ENCODE measurements around the gene ATG4C.

ATG4C gene

DNA sequence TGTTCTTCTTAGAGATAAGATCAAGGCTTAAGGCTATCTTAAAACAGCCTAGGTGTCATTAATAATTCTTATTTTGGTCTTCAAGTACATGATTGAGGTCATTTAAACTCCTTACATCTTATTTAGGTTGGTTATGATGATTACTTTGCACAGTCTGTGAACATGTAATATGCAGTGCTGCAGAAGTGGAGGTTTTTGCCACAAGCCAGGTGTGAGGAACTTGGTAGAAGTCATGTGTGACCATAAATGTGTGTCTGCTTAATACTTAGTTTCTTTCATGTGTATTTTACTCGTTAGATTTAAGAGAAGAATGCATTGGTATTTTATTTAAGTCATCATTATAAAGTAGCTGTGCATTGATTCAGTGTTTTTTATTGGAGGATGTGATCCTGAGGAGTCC is 10.1 kb downstream of the ATG4C start:
- H3K4me3 ChIP-seq (ENCODE audit: low read depth, low read length) = no peak overlapping the region
- TF ChIP-seq, protein P1, sequence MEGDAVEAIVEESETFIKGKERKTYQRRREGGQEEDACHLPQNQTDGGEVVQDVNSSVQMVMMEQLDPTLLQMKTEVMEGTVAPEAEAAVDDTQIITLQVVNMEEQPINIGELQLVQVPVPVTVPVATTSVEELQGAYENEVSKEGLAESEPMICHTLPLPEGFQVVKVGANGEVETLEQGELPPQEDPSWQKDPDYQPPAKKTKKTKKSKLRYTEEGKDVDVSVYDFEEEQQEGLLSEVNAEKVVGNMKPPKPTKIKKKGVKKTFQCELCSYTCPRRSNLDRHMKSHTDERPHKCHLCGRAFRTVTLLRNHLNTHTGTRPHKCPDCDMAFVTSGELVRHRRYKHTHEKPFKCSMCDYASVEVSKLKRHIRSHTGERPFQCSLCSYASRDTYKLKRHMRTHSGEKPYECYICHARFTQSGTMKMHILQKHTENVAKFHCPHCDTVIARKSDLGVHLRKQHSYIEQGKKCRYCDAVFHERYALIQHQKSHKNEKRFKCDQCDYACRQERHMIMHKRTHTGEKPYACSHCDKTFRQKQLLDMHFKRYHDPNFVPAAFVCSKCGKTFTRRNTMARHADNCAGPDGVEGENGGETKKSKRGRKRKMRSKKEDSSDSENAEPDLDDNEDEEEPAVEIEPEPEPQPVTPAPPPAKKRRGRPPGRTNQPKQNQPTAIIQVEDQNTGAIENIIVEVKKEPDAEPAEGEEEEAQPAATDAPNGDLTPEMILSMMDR (IDR thresholded peaks at IDR 0.05; ENCODE audit: low read depth, low read length, missing control alignments) = no peak
- no peak for DNase-seq (ENCODE audit: low read depth)

DNA sequence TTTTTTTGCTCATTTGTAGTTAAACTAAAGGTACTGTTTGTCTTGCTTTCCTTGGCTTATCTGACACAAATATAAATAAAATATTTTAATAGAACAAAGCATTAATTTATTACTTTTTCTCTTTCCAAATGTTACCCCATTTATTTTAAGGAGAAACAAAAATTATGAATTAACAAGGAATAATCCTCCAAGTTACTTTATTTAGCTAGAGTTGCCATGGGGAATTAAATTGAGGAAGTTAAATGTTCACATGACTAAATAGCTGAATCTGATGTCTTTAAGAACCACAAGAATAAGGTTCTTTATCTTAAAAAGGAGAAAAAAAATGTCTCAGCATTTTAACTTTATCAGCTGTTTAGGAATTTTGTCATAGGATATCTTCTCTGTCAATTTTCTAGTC is 12.3 kb downstream of the ATG4C start:
- DNase-seq (ENCODE audit: low read depth) = no peak
- H3K4me3 ChIP-seq (ENCODE audit: low read depth, low read length) = no peak overlapping the region
- TF ChIP-seq, protein P1 (IDR thresholded peaks at IDR 0.05; ENCODE audit: low read depth, low read length, missing control alignments) = no peak

DNA sequence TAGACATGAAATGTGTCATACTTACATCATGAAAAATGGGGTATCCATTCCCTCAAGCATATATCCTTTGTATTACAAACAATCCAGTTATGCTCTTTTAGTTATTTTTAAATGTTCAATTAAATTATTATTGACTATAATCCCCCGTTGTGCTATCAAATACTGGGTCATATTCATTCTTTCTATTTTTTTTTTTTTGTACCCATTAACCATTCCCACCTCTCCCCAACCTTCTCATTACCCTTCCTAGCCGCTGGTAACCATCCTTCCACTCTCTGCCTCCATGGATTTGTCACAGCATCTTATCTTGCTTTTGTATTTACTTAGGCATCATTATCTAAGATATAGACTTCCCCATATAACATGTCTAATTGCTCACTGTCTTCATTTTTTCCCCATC is 15.8 kb downstream of the ATG4C start:
- TF ChIP-seq, protein P1 (IDR thresholded peaks at IDR 0.05; ENCODE audit: low read depth, low read length, missing control alignments) = no peak
- no peak for DNase-seq (ENCODE audit: low read depth)
- no peak overlapping the region for H3K4me3 ChIP-seq (ENCODE audit: low read depth, low read length)

DNA sequence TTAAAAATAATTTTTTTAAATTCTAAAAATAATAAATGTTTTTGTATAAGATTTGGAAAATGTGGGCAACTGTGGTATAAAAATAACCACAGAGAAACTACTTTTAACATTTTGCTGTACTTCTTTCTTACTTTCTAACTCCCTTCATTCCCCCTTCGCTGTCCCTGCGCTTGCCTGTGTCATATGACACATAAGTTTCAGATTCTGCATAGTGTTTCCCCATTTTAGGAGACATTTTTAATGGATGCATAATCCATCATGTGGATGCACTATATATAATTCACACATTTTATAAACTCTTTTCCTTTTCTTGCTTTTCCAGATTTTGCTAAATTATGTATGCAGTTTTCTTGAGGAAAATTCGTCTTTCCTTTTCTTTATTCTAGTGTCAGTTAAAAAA is 16.3 kb downstream of the ATG4C start:
- no peak for DNase-seq (ENCODE audit: low read depth)
- no peak overlapping the region for H3K4me3 ChIP-seq (ENCODE audit: low read depth, low read length)
- TF ChIP-seq, protein P1 (IDR thresholded peaks at IDR 0.05; ENCODE audit: low read depth, low read length, missing control alignments) = no peak

DNA sequence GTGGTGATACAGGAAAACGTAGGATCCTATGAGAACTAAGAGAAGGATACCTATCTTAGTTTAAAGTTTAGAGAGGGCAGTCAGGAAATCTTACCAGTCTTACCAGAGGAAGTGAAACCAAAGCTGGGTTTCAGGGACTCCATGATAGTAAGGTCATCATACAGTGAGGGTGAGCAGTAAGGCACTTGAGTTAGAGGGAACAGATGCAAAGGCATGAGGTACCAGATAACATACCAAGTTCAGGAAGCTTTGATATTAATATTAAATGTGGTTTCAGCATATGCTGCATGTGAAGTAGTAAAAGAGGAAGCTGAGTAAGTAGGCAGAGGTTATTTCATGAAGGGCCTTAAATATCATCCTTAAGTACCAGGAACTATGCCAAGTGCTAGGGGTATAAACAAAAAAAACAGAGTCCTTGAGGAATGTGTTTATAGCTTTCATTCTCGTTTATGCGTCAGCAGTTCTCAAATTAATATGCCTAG is 16.9 kb downstream of the ATG4C start:
- TF ChIP-seq, protein P1 (IDR thresholded peaks at IDR 0.05; ENCODE audit: low read depth, low read length, missing control alignments) = no peak
- H3K4me3 ChIP-seq (ENCODE audit: low read depth, low read length) = no peak overlapping the region
- DNase-seq (ENCODE audit: low read depth) = peak; percentile 69

DNA sequence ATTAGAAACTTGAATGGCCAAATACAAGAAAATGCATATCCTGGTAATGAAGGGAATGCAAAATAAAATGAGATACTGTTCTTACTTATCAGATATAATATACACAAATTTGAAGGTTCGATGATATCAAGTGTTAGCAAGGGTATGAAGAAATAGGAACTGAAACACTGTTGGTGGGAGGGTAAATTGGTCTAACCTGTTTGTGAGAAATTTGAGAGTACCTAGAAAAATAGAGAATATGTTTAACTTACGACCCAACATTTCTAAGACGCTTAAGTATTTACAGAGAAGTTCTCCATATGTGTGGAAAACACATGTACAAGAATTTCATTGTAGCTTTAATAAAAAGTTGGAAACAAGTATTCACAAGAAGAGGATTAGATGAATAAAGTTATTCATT is 25.9 kb downstream of the ATG4C start:
- DNase-seq (ENCODE audit: low read depth) = no peak
- H3K4me3 ChIP-seq (ENCODE audit: low read depth, low read length) = no peak overlapping the region
- TF ChIP-seq, protein P1 (IDR thresholded peaks at IDR 0.05; ENCODE audit: low read depth, low read length, missing control alignments) = no peak

DNA sequence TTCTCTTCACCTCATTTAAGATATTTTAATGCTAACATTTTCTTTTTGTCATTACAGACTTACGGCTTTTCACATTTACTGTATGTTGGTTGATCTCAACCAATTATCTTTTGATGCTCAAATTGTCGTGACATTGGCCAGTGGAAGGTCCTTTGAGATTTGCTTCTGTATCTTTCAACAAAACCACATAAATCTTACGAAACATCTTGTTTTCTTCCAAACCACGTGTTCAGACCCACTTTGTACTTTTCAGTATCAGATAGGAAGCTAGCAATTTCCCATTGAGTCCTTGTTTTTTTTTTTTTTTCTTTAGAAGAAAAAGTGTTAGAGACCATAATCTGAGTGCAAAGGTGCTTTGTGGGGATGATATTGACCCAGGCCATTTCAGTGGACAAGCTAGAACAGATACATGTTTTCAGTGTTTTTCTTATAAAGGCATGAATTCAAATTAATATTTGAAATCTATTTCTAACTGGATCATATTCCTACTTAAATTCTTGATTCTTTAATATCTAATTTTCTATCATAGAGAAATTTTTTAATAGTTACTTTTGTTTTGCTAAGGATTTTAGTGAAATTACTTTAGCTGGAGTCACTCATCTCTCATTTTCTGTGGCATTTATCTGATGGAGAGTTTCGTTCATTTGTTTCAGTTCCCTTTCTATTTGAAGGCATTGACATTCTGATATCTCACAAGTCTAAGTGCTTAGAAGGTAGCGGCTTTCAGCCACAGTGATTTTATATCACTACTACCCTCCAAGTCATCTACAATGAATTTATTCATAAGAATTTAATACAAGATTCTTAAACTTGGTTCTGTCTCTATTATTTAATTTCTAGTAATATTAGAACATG is 26.7 kb downstream of the ATG4C start:
- DNase-seq (ENCODE audit: low read depth) = peak; percentile 43
- H3K4me3 ChIP-seq (ENCODE audit: low read depth, low read length) = no peak overlapping the region
- TF ChIP-seq, protein P1 (IDR thresholded peaks at IDR 0.05; ENCODE audit: low read depth, low read length, missing control alignments) = no peak

Measured in GM12864 (cell line).